Suprapubic skin (tissue), 4 donors: ENCODE results near the gene BAIAP2L1.

Experiments used
- EP300 ChIP-seq: sonication (generic); formaldehyde crosslinking; IDR thresholded peaks from one replicate; pipeline ENCODE4 v1.6.1; 2017; ENCODE audit warnings: antibody characterized with exemption
- POLR2A ChIP-seq, 2 donors: fragments of 450-650 bp; IDR thresholded peaks; one replicate each; pipeline ENCODE4 v1.6.1; 2017; ENCODE audit warnings: antibody characterized with exemption in 2 of 2, mild to moderate bottlenecking in 2 of 2, moderate library complexity in 2 of 2
- POLR2AphosphoS5 ChIP-seq, 3 donors: sonication (generic); formaldehyde crosslinking; IDR thresholded peaks; one replicate each; pipeline ENCODE4 v1.6.1; 2017; ENCODE audit warnings: antibody characterized with exemption in 3 of 3
- TF ChIP-seq, protein P1 (sequence below), 2 donors: fragments of 200-600 bp in 1 of 2; fragments of 450-650 bp in 1 of 2; sonication (generic) in 1 of 2; IDR thresholded peaks; one replicate each; pipeline ENCODE4 v1.5.1; 2016 to 2019; ENCODE audit warnings: antibody characterized with exemption in 2 of 2, mild to moderate bottlenecking in 1 of 2, moderate library complexity in 1 of 2

- TF ChIP-seq POLR2A (IDR thresholded peaks at IDR 0.05): no peak
- TF ChIP-seq, protein P1, sequence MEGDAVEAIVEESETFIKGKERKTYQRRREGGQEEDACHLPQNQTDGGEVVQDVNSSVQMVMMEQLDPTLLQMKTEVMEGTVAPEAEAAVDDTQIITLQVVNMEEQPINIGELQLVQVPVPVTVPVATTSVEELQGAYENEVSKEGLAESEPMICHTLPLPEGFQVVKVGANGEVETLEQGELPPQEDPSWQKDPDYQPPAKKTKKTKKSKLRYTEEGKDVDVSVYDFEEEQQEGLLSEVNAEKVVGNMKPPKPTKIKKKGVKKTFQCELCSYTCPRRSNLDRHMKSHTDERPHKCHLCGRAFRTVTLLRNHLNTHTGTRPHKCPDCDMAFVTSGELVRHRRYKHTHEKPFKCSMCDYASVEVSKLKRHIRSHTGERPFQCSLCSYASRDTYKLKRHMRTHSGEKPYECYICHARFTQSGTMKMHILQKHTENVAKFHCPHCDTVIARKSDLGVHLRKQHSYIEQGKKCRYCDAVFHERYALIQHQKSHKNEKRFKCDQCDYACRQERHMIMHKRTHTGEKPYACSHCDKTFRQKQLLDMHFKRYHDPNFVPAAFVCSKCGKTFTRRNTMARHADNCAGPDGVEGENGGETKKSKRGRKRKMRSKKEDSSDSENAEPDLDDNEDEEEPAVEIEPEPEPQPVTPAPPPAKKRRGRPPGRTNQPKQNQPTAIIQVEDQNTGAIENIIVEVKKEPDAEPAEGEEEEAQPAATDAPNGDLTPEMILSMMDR (IDR thresholded peaks at IDR 0.05): no peak
- TF ChIP-seq POLR2AphosphoS5 (IDR thresholded peaks at IDR 0.05): no peak
- TF ChIP-seq EP300: no peak
Observed at GRCh38 chr7:98409843-98410242, 9.0 kb upstream of the BAIAP2L1 start.
